BE2C (cell line): Measurements from ENCODE around the gene FN1.

Experiments
- DNase-seq: peaks from one replicate; pipeline ENCODE4 v3.0.0-alpha.2; 2020
- H3K27me3 ChIP-seq: fragments of 250-450 bp; sonication (Bioruptor Pico); 2 replicates; pipeline ENCODE4 v1.5.1; 2020; ENCODE audit warnings: mild to moderate bottlenecking
- H3K36me3 ChIP-seq: fragments of 250-450 bp; sonication (Bioruptor Pico); 2 replicates; pipeline ENCODE4 v1.5.1; 2020; ENCODE audit warnings: mild to moderate bottlenecking
- H3K4me1 ChIP-seq: fragments of 250-450 bp; sonication (Bioruptor Pico); 2 replicates; pipeline ENCODE4 v1.5.1; 2020
- H3K4me3 ChIP-seq: 2 replicates; pipeline ENCODE4 v1.5.1; 2011; ENCODE audit warnings: low read depth, low read length
- H3K9me3 ChIP-seq: fragments of 250-450 bp; sonication (Bioruptor Pico); 2 replicates; pipeline ENCODE4 v1.5.1; 2020
- CTCF ChIP-seq: IDR thresholded peaks from 2 replicates; pipeline ENCODE4 v1.5.1; 2012; ENCODE audit warnings: mild to moderate bottlenecking, low read depth, low read length

Gene FN1

DNA sequence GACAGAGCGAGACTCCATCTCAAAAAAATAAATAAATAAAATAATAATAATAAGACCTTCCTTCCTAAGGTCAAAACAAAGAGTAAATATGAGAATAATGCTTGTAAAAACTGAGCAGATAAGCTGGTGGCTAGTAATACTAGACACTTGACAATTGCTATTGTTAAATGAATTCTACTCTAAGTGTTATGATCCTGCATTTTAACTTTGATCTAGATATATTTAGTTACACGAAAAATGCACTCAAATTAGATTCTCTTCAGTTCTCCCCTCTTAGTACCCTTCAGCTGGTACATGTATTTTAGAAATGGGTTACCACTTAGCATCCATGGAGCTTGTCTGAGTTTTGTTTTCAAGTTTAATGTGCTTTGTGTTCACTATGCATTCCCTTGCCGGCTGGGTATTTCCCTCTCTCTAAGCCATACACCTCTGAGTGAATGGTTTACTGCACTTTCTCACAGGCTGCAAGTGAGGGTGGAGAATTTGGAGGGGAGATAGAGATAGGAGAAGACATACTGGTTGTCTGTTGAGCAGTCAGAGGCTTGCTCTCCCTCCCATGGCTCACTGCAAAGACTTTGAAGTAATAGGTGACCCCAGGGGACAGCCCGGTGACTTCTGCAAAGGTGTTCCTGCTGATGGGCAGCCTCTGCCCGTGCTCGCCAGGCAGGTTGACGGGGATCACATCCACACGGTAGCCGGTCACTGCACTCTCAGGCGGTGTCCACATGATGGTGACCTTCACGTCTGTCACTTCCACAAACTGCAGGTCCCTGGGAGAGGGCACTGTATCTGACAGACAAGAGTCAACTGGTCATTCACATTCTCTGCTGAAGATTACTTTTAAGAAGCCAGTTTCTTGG is 29.9 kb downstream of the FN1 start:
- H3K4me1 ChIP-seq, result no peaks in the 10 kb centered on the region
- no peaks in the 10 kb centered on the region for H3K27me3 ChIP-seq
- H3K4me3 ChIP-seq, result no peak overlapping the region
- no peaks in the 10 kb centered on the region for H3K9me3 ChIP-seq
- DNase-seq, result no peak
- no peaks in the 10 kb centered on the region for H3K36me3 ChIP-seq
- no peak for TF ChIP-seq CTCF

DNA sequence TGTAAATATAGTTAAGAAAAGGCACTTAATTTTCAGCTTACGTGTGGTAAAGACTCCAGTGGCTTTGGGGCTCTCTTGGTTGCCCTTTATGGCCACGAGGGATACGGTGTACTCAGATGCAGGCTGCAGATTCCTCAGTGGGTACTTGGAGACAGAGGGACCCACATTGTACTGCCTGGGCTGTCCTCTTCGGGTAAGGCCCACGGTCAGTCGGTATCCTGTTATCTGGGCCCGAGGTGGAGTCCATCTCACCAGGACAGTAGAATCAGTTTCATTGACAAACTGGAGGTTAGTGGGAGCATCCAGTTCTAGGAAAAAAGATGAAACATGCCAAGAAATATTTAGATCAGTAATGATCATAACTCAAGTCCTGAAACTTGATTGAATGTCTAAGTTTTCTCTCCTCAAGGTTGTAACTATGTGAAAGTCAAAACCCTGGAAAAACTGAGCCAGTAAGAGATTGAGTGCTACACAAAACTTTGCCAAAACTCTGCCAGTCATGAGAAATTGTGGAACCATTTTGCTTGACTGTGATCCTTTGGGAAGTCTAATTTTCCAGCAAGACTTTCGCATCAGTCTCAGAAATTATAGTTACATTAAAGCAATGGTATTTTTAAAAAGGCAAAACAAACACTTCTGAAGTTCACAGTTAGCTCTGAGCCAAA is 31.4 kb downstream of the FN1 start:
- no peak for DNase-seq
- Histone ChIP-seq H3K27me3 (no peaks in the 10 kb centered on the region), H3K4me3 (no peak overlapping the region), H3K36me3 (no peaks in the 10 kb centered on the region), H3K9me3 (no peaks in the 10 kb centered on the region), H3K4me1 (no peaks in the 10 kb centered on the region)
- no peak for TF ChIP-seq CTCF

GRCh38 chr2:215403441-215404347 is 32.2 kb downstream of the FN1 start:
- no peaks in the 10 kb centered on the region for H3K9me3 ChIP-seq
- no peak overlapping the region for H3K4me3 ChIP-seq
- H3K36me3 ChIP-seq, result no peaks in the 10 kb centered on the region
- DNase-seq, result no peak
- TF ChIP-seq CTCF, result no peak
- H3K4me1 ChIP-seq, result no peaks in the 10 kb centered on the region
- H3K27me3 ChIP-seq, result no peaks in the 10 kb centered on the region

DNA sequence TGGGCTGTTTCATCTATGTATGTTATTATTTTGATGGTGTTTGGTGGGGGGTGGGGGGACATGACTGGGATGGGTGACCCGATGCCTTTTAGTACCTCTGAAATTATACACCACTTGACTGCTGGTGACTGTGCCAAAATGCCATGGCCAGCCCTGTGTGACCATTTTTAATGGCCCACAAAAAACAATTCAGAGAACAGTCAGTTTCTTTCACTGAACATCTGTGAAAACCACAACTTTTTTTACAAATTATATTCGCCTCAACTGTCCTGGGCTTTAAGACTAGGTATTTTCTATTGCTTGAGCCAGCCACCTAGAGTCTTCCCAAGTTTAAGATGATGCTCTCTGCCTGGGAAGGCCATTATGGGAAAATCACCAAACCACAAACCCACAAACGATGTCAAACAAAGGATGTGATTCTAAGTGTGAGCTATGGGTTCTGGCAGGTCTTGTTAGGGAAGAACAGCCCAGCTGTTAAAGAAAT is 33.9 kb downstream of the FN1 start:
- Histone ChIP-seq H3K4me3 (no peak overlapping the region), H3K36me3 (no peaks in the 10 kb centered on the region), H3K9me3 (no peaks in the 10 kb centered on the region), H3K4me1 (no peaks in the 10 kb centered on the region), H3K27me3 (no peaks in the 10 kb centered on the region)
- DNase-seq, result no peak
- no peak for TF ChIP-seq CTCF

- Histone ChIP-seq H3K36me3 (no peaks in the 10 kb centered on the region; the same call in 1 of the 2 replicates), H3K4me3 (no peak overlapping the region), H3K27me3 (no peaks in the 10 kb centered on the region), H3K9me3 (no peaks in the 10 kb centered on the region), H3K4me1 (no peaks in the 10 kb centered on the region)
- no peak for DNase-seq
- no peak for TF ChIP-seq CTCF
Observed at GRCh38 chr2:215399067-215399716, 36.7 kb downstream of the FN1 start.
